Liver (tissue), 9 donors: ENCODE results near the gene HMSD. TPM values are rescaled to one million over a fixed set of nuclear protein-coding genes. Genes with fewer than 3 reads are reported as not detected.

ENCODE experiments used
- DNase-seq: peaks from one replicate; pipeline ENCODE4 v3.0.0-alpha.2; 2017; ENCODE audit warnings: low spot score
- H3K27ac ChIP-seq, 2 donors: one replicate each; pipeline ENCODE4 v1.7.0; 2013; ENCODE audit warnings: inconsistent platforms in 2 of 2, low read length in 2 of 2, control low read depth in 1 of 2, low read depth in 1 of 2, mild to moderate bottlenecking in 1 of 2
- H3K27me3 ChIP-seq, 4 donors: one replicate each; pipeline versions ENCODE4 v1.6.1 to v1.7.0; 2013; ENCODE audit warnings: low read length in 3 of 4, inconsistent platforms in 1 of 4, mild to moderate bottlenecking in 1 of 4, moderate library complexity in 1 of 4; ENCODE audit not compliant: control insufficient read depth in 4 of 4, insufficient read depth in 4 of 4
- H3K36me3 ChIP-seq, 4 donors: one replicate each; pipeline versions ENCODE4 v1.6.1 to v1.7.0; 2013; ENCODE audit warnings: low read length in 3 of 4, mild to moderate bottlenecking in 3 of 4, low read depth in 1 of 4, moderate library complexity in 1 of 4; ENCODE audit not compliant: control insufficient read depth in 4 of 4, insufficient read depth in 3 of 4
- H3K4me1 ChIP-seq, 4 donors: one replicate each; pipeline versions ENCODE4 v1.6.1 to v1.7.0; 2013; ENCODE audit warnings: low read length in 3 of 4, mild to moderate bottlenecking in 3 of 4, moderate library complexity in 1 of 4; ENCODE audit not compliant: control insufficient read depth in 4 of 4, insufficient read depth in 4 of 4
- H3K4me3 ChIP-seq, 3 donors: one replicate each; pipeline versions ENCODE4 v1.6.1 to v1.7.0; 2013; ENCODE audit warnings: low read length in 3 of 3, control low read depth in 1 of 3, low read depth in 1 of 3, mild to moderate bottlenecking in 1 of 3
- H3K9ac ChIP-seq, 2 donors: one replicate each; pipeline ENCODE4 v1.7.0; 2013; ENCODE audit warnings: low read length in 2 of 2, mild to moderate bottlenecking in 2 of 2, moderate library complexity in 2 of 2, control low read depth in 1 of 2, low read depth in 1 of 2
- H3K9me3 ChIP-seq, 4 donors: one replicate each; pipeline versions ENCODE4 v1.6.1 to v1.7.0; 2013; ENCODE audit warnings: low read length in 3 of 4; ENCODE audit not compliant: control insufficient read depth in 4 of 4
- ATF3 ChIP-seq: IDR thresholded peaks from 2 replicates; pipeline ENCODE4 v1.6.1; 2016; ENCODE audit warnings: antibody characterized with exemption
- EGR1 ChIP-seq, 2 donors: IDR thresholded peaks; 2 replicates each; pipeline ENCODE4 v1.6.1; 2016 to 2018; ENCODE audit warnings: antibody characterized with exemption in 2 of 2, low read depth in 2 of 2
- FOXA1 ChIP-seq: IDR thresholded peaks from 2 replicates; pipeline ENCODE4 v1.6.1; 2016; ENCODE audit warnings: antibody characterized with exemption
- FOXA2 ChIP-seq: IDR thresholded peaks from 2 replicates; pipeline ENCODE4 v1.6.1; 2016; ENCODE audit warnings: antibody characterized with exemption
- GABPA ChIP-seq, 2 donors: IDR thresholded peaks in 1 of 2; conservative IDR thresholded peaks in 1 of 2; 2 replicates each; pipeline ENCODE4 v1.6.1; 2016; ENCODE audit warnings: antibody characterized with exemption in 2 of 2, mild to moderate bottlenecking in 1 of 2, moderate library complexity in 1 of 2
- HNF4A ChIP-seq, 2 donors: conservative IDR thresholded peaks; 2 replicates each; pipeline ENCODE4 v1.6.1; 2016; ENCODE audit warnings: antibody characterized with exemption in 2 of 2, mild to moderate bottlenecking in 2 of 2
- HNF4G ChIP-seq: IDR thresholded peaks from 2 replicates; pipeline ENCODE4 v1.6.1; 2016; ENCODE audit warnings: antibody characterized with exemption
- JUND ChIP-seq, 2 donors: IDR thresholded peaks; 2 replicates each; pipeline ENCODE4 v1.6.1; 2016; ENCODE audit warnings: antibody characterized with exemption in 2 of 2
- MAX ChIP-seq: IDR thresholded peaks from 2 replicates; pipeline ENCODE4 v1.6.1; 2016; ENCODE audit warnings: antibody characterized with exemption
- NR2F2 ChIP-seq: IDR thresholded peaks from 2 replicates; pipeline ENCODE4 v1.6.1; 2016; ENCODE audit warnings: antibody characterized with exemption
- RAD21 ChIP-seq, 2 donors: IDR thresholded peaks; 2 replicates each; pipeline ENCODE4 v1.6.1; 2016; ENCODE audit warnings: antibody characterized with exemption in 2 of 2, mild to moderate bottlenecking in 2 of 2
- RXRA ChIP-seq, 2 donors: IDR thresholded peaks; 2 replicates each; pipeline ENCODE4 v1.6.1; 2017 to 2018; ENCODE audit warnings: antibody characterized with exemption in 2 of 2, mild to moderate bottlenecking in 1 of 2
- SP1 ChIP-seq: IDR thresholded peaks from 2 replicates; pipeline ENCODE4 v1.6.1; 2018; ENCODE audit warnings: antibody characterized with exemption, mild to moderate bottlenecking
- TAF1 ChIP-seq: conservative IDR thresholded peaks from 2 replicates; pipeline ENCODE4 v1.6.1; 2016; ENCODE audit warnings: antibody characterized with exemption, mild to moderate bottlenecking
- YY1 ChIP-seq: IDR thresholded peaks from 2 replicates; pipeline ENCODE4 v1.6.1; 2016; ENCODE audit warnings: antibody characterized with exemption, mild to moderate bottlenecking
- ZBTB33 ChIP-seq: IDR thresholded peaks from 2 replicates; pipeline ENCODE4 v1.6.1; 2016; ENCODE audit warnings: antibody characterized with exemption
- WGBS: extraction: QIAGEN DNeasy Blood & Tissue Kit; methylation state at CpG from one replicate; pipeline ENCODE4 v1.1.7; 2013; 5-methylcytosine and 5-hydroxymethylcytosine counted together
- polyA plus RNA-seq, 2 donors: library from polyadenylated mRNA; stranded (reverse) in 1 of 2; unstranded in 1 of 2; fragments of 200-250 nt in 1 of 2; fragments of >200 nt in 1 of 2; fragmentation: Nextera tagmentation in 1 of 2; extraction: Ambion mirVana in 1 of 2; gene quantifications; one replicate each; pipeline versions ENCODE4 v1.2.1 to v1.2.3, GENCODE V29; 2013 to 2015
- total RNA-seq, 2 donors: library from RNA; depleted of rRNA; stranded (reverse); fragments of >200 nt; gene quantifications; one replicate each; pipeline ENCODE4 v1.2.3, GENCODE V29; 2014
- TF ChIP-seq, protein P1 (sequence below): fragments of 150-350 bp; IDR thresholded peaks from 2 replicates; pipeline ENCODE4 v1.5.1; 2017; ENCODE audit warnings: improper control_type of control experiment, low read depth, low read length; ENCODE audit not compliant: missing input control
- TF ChIP-seq, protein P2 (sequence below): IDR thresholded peaks from 2 replicates; pipeline ENCODE4 v1.6.1; 2016; ENCODE audit warnings: antibody characterized with exemption, mild to moderate bottlenecking
- donor health status: healthy.
- donor health status: healthy.
- donor health status: healthy.
- donor health status: healthy.
- donor health status: healthy.

Gene HMSD
- total and polyA plus RNA-seq, 4 donors = 0.13 to 0.28 (median 0.14) TPM; not detected in 1

GRCh38 chr18:63905361-63905760 is 43.7 kb upstream of the HMSD start:
- no peaks in the 10 kb centered on the region for H3K36me3 ChIP-seq
- 92% methylated on average over 2 of the region's 2 CpGs for WGBS
- no peak overlapping the region for H3K27ac ChIP-seq
- no peak overlapping the region for H3K9ac ChIP-seq
- DNase-seq = no peak
- no peaks in the 10 kb centered on the region for H3K4me1 ChIP-seq
- TF ChIP-seq, protein P1, sequence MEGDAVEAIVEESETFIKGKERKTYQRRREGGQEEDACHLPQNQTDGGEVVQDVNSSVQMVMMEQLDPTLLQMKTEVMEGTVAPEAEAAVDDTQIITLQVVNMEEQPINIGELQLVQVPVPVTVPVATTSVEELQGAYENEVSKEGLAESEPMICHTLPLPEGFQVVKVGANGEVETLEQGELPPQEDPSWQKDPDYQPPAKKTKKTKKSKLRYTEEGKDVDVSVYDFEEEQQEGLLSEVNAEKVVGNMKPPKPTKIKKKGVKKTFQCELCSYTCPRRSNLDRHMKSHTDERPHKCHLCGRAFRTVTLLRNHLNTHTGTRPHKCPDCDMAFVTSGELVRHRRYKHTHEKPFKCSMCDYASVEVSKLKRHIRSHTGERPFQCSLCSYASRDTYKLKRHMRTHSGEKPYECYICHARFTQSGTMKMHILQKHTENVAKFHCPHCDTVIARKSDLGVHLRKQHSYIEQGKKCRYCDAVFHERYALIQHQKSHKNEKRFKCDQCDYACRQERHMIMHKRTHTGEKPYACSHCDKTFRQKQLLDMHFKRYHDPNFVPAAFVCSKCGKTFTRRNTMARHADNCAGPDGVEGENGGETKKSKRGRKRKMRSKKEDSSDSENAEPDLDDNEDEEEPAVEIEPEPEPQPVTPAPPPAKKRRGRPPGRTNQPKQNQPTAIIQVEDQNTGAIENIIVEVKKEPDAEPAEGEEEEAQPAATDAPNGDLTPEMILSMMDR = no peak
- TF ChIP-seq FOXA1 = no peak
- TF ChIP-seq, protein P2, sequence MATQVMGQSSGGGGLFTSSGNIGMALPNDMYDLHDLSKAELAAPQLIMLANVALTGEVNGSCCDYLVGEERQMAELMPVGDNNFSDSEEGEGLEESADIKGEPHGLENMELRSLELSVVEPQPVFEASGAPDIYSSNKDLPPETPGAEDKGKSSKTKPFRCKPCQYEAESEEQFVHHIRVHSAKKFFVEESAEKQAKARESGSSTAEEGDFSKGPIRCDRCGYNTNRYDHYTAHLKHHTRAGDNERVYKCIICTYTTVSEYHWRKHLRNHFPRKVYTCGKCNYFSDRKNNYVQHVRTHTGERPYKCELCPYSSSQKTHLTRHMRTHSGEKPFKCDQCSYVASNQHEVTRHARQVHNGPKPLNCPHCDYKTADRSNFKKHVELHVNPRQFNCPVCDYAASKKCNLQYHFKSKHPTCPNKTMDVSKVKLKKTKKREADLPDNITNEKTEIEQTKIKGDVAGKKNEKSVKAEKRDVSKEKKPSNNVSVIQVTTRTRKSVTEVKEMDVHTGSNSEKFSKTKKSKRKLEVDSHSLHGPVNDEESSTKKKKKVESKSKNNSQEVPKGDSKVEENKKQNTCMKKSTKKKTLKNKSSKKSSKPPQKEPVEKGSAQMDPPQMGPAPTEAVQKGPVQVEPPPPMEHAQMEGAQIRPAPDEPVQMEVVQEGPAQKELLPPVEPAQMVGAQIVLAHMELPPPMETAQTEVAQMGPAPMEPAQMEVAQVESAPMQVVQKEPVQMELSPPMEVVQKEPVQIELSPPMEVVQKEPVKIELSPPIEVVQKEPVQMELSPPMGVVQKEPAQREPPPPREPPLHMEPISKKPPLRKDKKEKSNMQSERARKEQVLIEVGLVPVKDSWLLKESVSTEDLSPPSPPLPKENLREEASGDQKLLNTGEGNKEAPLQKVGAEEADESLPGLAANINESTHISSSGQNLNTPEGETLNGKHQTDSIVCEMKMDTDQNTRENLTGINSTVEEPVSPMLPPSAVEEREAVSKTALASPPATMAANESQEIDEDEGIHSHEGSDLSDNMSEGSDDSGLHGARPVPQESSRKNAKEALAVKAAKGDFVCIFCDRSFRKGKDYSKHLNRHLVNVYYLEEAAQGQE = no peak
- TF ChIP-seq FOXA2 = no peak
- TF ChIP-seq ATF3 = no peak
- no peak for TF ChIP-seq HNF4G
- TF ChIP-seq JUND (IDR thresholded peaks at IDR 0.05) = no peak
- no peak for TF ChIP-seq NR2F2
- no peak for TF ChIP-seq MAX
- no peak for TF ChIP-seq GABPA (IDR thresholded peaks at IDR 0.05 in 1 of 2, conservative IDR thresholded peaks at IDR 0.05 in 1 of 2)
- TF ChIP-seq TAF1 = no peak
- no peak for TF ChIP-seq EGR1 (IDR thresholded peaks at IDR 0.05; ENCODE audit: low read depth in 2 of 2)
- no peak for TF ChIP-seq HNF4A (conservative IDR thresholded peaks at IDR 0.05)
- no peak for TF ChIP-seq RXRA (IDR thresholded peaks at IDR 0.05)
- no peak for TF ChIP-seq SP1
- TF ChIP-seq ZBTB33 = no peak
- no peak for TF ChIP-seq RAD21 (IDR thresholded peaks at IDR 0.05)
- H3K27me3 ChIP-seq = no peaks in the 10 kb centered on the region
- no peaks in the 10 kb centered on the region for H3K9me3 ChIP-seq
- no peak overlapping the region for H3K4me3 ChIP-seq

GRCh38 chr18:63906056-63906455 is 43.0 kb upstream of the HMSD start:
- no peaks in the 10 kb centered on the region for H3K36me3 ChIP-seq
- no peak overlapping the region for H3K27ac ChIP-seq
- WGBS = 85% methylated on average over 1 of the region's 1 CpG
- H3K27me3 ChIP-seq = no peaks in the 10 kb centered on the region
- H3K9ac ChIP-seq = no peak overlapping the region
- H3K4me3 ChIP-seq = no peak overlapping the region
- no peaks in the 10 kb centered on the region for H3K9me3 ChIP-seq
- no peak for DNase-seq
- no peaks in the 10 kb centered on the region for H3K4me1 ChIP-seq
- TF ChIP-seq RXRA (IDR thresholded peaks at IDR 0.05) (no peak), SP1 (no peak), JUND (IDR thresholded peaks at IDR 0.05) (no peak), ZBTB33 (no peak), GABPA (IDR thresholded peaks at IDR 0.05 in 1 of 2, conservative IDR thresholded peaks at IDR 0.05 in 1 of 2) (no peak), TAF1 (no peak), YY1 (no peak)
- TF ChIP-seq, protein P1 = no peak
